Measurements from ENCODE around the gene NGRN. TPM values are rescaled to one million over a fixed set of nuclear protein-coding genes. Genes with fewer than 3 reads are reported as not detected.
A peak's percentile ranks its signal among the peaks of the same experiment; 100 is the strongest.
"Not testable (repeated sequence)": the region's sequence is repeated elsewhere in the genome, so short reads cannot be mapped to it uniquely, and the experiment has no call there.

The NGRN gene
- total and polyA plus RNA-seq, 7 experiments from 2014 or later: 29.7 to 51.5 (median 48.4) TPM

GRCh38 chr15:90281637-90282036 lies 16.2 kb downstream of the NGRN start:
- POLR2A ChIA-PET: interaction anchor here (0.7 kb wide), 1 partner anchor 149 kb away, joined by 7 read pairs; no protein-coding TSS in a partner anchor
- intact Hi-C loops (cut with micrococcal nuclease); H3K4me3 Mint-ChIP-seq: not testable (repeated sequence)

DNA sequence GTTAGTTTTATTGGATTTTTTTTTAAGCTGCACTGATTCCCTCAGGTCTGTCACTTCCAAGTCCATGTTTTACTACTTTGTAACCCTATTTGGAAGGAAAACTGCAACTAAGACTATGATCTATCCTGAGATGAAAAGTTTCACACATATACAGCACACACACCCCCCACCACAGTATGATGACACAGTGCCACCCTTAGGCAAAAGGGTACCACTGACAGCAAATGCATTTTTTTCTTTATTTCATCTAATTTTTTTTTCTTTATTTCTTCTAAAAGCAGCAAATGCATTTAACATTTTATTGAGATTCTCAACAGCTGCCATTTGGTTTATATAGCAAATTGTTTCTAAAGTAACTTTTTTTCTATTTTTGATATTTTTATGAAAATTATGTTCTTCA lies 21.2 kb downstream of the NGRN start:
- no peak overlapping the region for H3K27ac Mint-ChIP-seq
- CTCF ChIA-PET: interaction anchor here (0.7 to 1.0 kb wide), 4 partner anchors 10 to 287 kb away, joined by 3 read pairs; no protein-coding TSS in a partner anchor
- ATAC-seq: peak; percentile 88
- peak in 7 of 9 donors; percentile 39 to 68 (median 61) for DNase-seq
- H3K9me3 Mint-ChIP-seq: no peaks in the 10 kb centered on the region
- POLR2A ChIA-PET: interaction anchor here (1.0 kb wide), 1 partner anchor 9 kb away, joined by 3 read pairs; no protein-coding TSS in a partner anchor
- H3K4me1 Mint-ChIP-seq: peaks cover 0 to 5% (median 0%) of the 10 kb centered on the region in 7 donors
- no peak overlapping the region for H3K27ac ChIP-seq (ENCODE audit: low read depth, low read length)
- H3K27me3 ChIP-seq (ENCODE audit: control insufficient read depth in 2 of 2, insufficient read depth in 2 of 2, low read length in 2 of 2): no peaks in the 10 kb centered on the region
- H3K4me3 ChIP-seq (ENCODE audit: low read length): no peak overlapping the region
- no peaks in the 10 kb centered on the region for H3K9me3 ChIP-seq (ENCODE audit: control insufficient read depth in 2 of 3, low read length in 3 of 3)
- H3K4me3 Mint-ChIP-seq: no peak overlapping the region
- no peaks in the 10 kb centered on the region for H3K36me3 ChIP-seq (ENCODE audit: control insufficient read depth in 2 of 3, insufficient read depth in 3 of 3, low read length in 3 of 3)
- H3K27me3 Mint-ChIP-seq: peaks cover 0 to 10% (median 0%) of the 10 kb centered on the region in 5 donors
- H3K36me3 Mint-ChIP-seq: no peaks in the 10 kb centered on the region
- no peaks in the 10 kb centered on the region for H3K4me1 ChIP-seq (ENCODE audit: control insufficient read depth in 2 of 2, insufficient read depth in 2 of 2, low read length in 2 of 2)
- intact Hi-C loops (cut with micrococcal nuclease): loop anchor here (1.0 kb wide), 3 partner anchors 67 to 546 kb away; no protein-coding TSS in a partner anchor

More at GRCh38 chr15:90281637-90282036, 16.2 kb downstream of the NGRN start:
- not testable (repeated sequence) for H3K27ac ChIP-seq (ENCODE audit: low read depth, low read length); DNase-seq; H3K27ac Mint-ChIP-seq; H3K4me3 ChIP-seq (ENCODE audit: low read length); H3K27me3 ChIP-seq (ENCODE audit: control insufficient read depth in 2 of 2, insufficient read depth in 2 of 2, low read length in 2 of 2); H3K36me3 ChIP-seq (ENCODE audit: control insufficient read depth in 2 of 3, insufficient read depth in 3 of 3, low read length in 3 of 3); H3K4me1 ChIP-seq (ENCODE audit: control insufficient read depth in 2 of 2, insufficient read depth in 2 of 2, low read length in 2 of 2); H3K27me3 Mint-ChIP-seq; H3K4me1 Mint-ChIP-seq; H3K9me3 ChIP-seq (ENCODE audit: control insufficient read depth in 2 of 3, low read length in 3 of 3); H3K36me3 Mint-ChIP-seq; H3K9me3 Mint-ChIP-seq; ATAC-seq
- CTCF ChIA-PET: interaction anchor here (0.6 kb wide), 2 partner anchors 541 to 706 kb away, joined by 3 to 7 read pairs; no protein-coding TSS in a partner anchor

DNA sequence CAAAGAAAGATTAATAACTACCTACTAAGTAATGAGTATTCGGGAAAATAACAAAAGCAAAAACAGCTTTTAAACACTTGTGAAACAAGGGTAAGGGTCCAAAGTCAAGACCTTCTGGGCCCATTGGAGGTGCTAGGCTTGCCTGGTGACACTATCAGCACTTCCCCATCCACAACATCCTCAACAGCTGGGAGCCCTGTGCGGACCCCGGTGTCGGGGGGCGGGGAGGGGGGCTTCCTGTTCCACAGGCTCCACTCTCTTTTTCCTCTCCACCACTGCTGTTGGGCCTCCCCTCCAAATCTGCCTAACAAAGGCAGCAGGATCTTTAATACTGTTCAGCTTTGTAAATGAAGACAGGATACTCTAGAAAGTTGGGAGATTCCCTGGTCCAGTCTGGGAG lies 21.6 kb downstream of the NGRN start:
- H3K4me1 Mint-ChIP-seq: peaks cover 0 to 5% (median 0%) of the 10 kb centered on the region in 7 donors
- DNase-seq: no peak

DNA sequence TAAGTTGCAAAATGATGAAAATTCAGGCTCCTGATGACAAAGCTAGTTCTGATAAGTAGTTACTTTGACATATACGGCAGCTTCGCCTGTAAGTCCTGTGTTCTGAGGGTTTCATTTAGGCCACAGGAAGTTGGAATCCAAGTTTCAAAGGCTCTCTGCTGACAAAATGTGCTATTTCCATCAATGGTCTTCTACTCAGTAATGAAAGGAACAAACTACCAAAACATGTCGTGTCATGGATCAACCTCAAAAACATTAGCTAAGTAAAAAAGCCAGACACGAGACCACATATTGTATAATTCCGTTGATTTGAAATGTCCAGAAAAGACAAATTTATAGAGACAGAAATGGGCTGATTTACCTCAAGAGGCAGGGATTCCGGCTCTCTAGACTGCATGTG lies 22.5 kb downstream of the NGRN start:
- H3K9me3 ChIP-seq (ENCODE audit: control insufficient read depth in 2 of 3, low read length in 3 of 3): no peaks in the 10 kb centered on the region
- H3K27me3 ChIP-seq (ENCODE audit: control insufficient read depth in 2 of 2, insufficient read depth in 2 of 2, low read length in 2 of 2): no peaks in the 10 kb centered on the region
- no peaks in the 10 kb centered on the region for H3K9me3 Mint-ChIP-seq
- H3K27ac ChIP-seq (ENCODE audit: low read depth, low read length): no peak overlapping the region
- H3K4me3 Mint-ChIP-seq: no peak overlapping the region
- ATAC-seq (no peak), DNase-seq (no peak)
- H3K36me3 Mint-ChIP-seq: no peaks in the 10 kb centered on the region
- ChIA-PET CTCF (interaction anchor here (0.7 kb wide), 2 partner anchors 32 to 74 kb away, joined by 3 to 4 read pairs; no protein-coding TSS in a partner anchor), POLR2A (no interaction called here)
- intact Hi-C loops (cut with micrococcal nuclease): no loop called here
- H3K4me1 Mint-ChIP-seq: peaks cover 0 to 5% (median 0%) of the 10 kb centered on the region in 7 donors
- H3K27me3 Mint-ChIP-seq: peaks cover 0 to 10% (median 0%) of the 10 kb centered on the region in 5 donors
- no peaks in the 10 kb centered on the region for H3K4me1 ChIP-seq (ENCODE audit: control insufficient read depth in 2 of 2, insufficient read depth in 2 of 2, low read length in 2 of 2)
- H3K27ac Mint-ChIP-seq: no peak overlapping the region
- no peak overlapping the region for H3K4me3 ChIP-seq (ENCODE audit: low read length)
- H3K36me3 ChIP-seq (ENCODE audit: control insufficient read depth in 2 of 3, insufficient read depth in 3 of 3, low read length in 3 of 3): no peaks in the 10 kb centered on the region

More for the DNA sequence above, 21.6 kb downstream of the NGRN start:
- no peak overlapping the region for H3K4me3 Mint-ChIP-seq
- no peaks in the 10 kb centered on the region for H3K27me3 ChIP-seq (ENCODE audit: control insufficient read depth in 2 of 2, insufficient read depth in 2 of 2, low read length in 2 of 2)
- CTCF ChIA-PET: interaction anchor here (0.7 to 1.0 kb wide), 3 partner anchors 9 to 288 kb away, joined by 3 read pairs; no protein-coding TSS in a partner anchor
- no peaks in the 10 kb centered on the region for H3K36me3 ChIP-seq (ENCODE audit: control insufficient read depth in 2 of 3, insufficient read depth in 3 of 3, low read length in 3 of 3)
- POLR2A ChIA-PET: interaction anchor here (1.0 kb wide), 1 partner anchor 9 kb away, joined by 3 read pairs; no protein-coding TSS in a partner anchor
- H3K27ac ChIP-seq (ENCODE audit: low read depth, low read length): no peak overlapping the region
- H3K36me3 Mint-ChIP-seq: no peaks in the 10 kb centered on the region
- H3K9me3 ChIP-seq (ENCODE audit: control insufficient read depth in 2 of 3, low read length in 3 of 3): no peaks in the 10 kb centered on the region
- intact Hi-C loops (cut with micrococcal nuclease): no loop called here
- ATAC-seq: no peak
- H3K9me3 Mint-ChIP-seq: no peaks in the 10 kb centered on the region
- H3K4me1 ChIP-seq (ENCODE audit: control insufficient read depth in 2 of 2, insufficient read depth in 2 of 2, low read length in 2 of 2): no peaks in the 10 kb centered on the region
- H3K4me3 ChIP-seq (ENCODE audit: low read length): no peak overlapping the region
- peaks cover 0 to 10% (median 0%) of the 10 kb centered on the region in 5 donors for H3K27me3 Mint-ChIP-seq
- H3K27ac Mint-ChIP-seq: no peak overlapping the region

- DNase-seq (no peak), ATAC-seq (no peak)
- peaks cover 0 to 18% (median 4%) of the 10 kb centered on the region in 5 donors for H3K27me3 Mint-ChIP-seq
- H3K4me1 Mint-ChIP-seq: peaks cover 0 to 19% (median under 1%) of the 10 kb centered on the region in 7 donors
- H3K4me3 Mint-ChIP-seq: no peak overlapping the region
- ChIA-PET CTCF (interaction anchor here (1.2 to 2.0 kb wide), 4 partner anchors 9 to 191 kb away, joined by 3 to 15 read pairs (median 8); no protein-coding TSS in a partner anchor), POLR2A (interaction anchor here (0.6 kb wide), 1 partner anchor 91 kb away, joined by 3 read pairs; the partner anchor contains the start of gene SEMA4B)
- H3K9me3 Mint-ChIP-seq: no peaks in the 10 kb centered on the region
- Histone ChIP-seq H3K27ac (ENCODE audit: low read depth, low read length) (no peak overlapping the region), H3K4me3 (ENCODE audit: low read length) (no peak overlapping the region), H3K27me3 (ENCODE audit: control insufficient read depth in 2 of 2, insufficient read depth in 2 of 2, low read length in 2 of 2) (no peaks in the 10 kb centered on the region), H3K9me3 (ENCODE audit: control insufficient read depth in 2 of 3, low read length in 3 of 3) (no peaks in the 10 kb centered on the region), H3K36me3 (ENCODE audit: control insufficient read depth in 2 of 3, insufficient read depth in 3 of 3, low read length in 3 of 3) (no peaks in the 10 kb centered on the region), H3K4me1 (ENCODE audit: control insufficient read depth in 2 of 2, insufficient read depth in 2 of 2, low read length in 2 of 2) (no peaks in the 10 kb centered on the region)
- intact Hi-C loops (cut with micrococcal nuclease): loop anchor here in 1 of 2 donors (2.0 kb wide), 1 partner anchor 595 kb away; no protein-coding TSS in a partner anchor
- no peak overlapping the region for H3K27ac Mint-ChIP-seq
- H3K36me3 Mint-ChIP-seq: no peaks in the 10 kb centered on the region
Observed at GRCh38 chr15:90291679-90292356, 26.3 kb downstream of the NGRN start.

- H3K36me3 Mint-ChIP-seq; H3K4me3 ChIP-seq (ENCODE audit: low read length); H3K27me3 ChIP-seq (ENCODE audit: control insufficient read depth in 2 of 2, insufficient read depth in 2 of 2, low read length in 2 of 2); POLR2A ChIA-PET; H3K9me3 Mint-ChIP-seq; H3K27ac ChIP-seq (ENCODE audit: low read depth, low read length); H3K9me3 ChIP-seq (ENCODE audit: control insufficient read depth in 2 of 3, low read length in 3 of 3); H3K4me1 ChIP-seq (ENCODE audit: control insufficient read depth in 2 of 2, insufficient read depth in 2 of 2, low read length in 2 of 2); H3K36me3 ChIP-seq (ENCODE audit: control insufficient read depth in 2 of 3, insufficient read depth in 3 of 3, low read length in 3 of 3): not testable (repeated sequence)
- intact Hi-C loops (cut with micrococcal nuclease): loop anchor here in 1 of 2 donors (1.0 to 2.0 kb wide), 2 partner anchors 189 to 594 kb away; no protein-coding TSS in a partner anchor
- peaks cover 0 to 19% (median 0%) of the 10 kb centered on the region in 7 donors for H3K4me1 Mint-ChIP-seq
- CTCF ChIA-PET: interaction anchor here (0.6 to 2.0 kb wide), 8 partner anchors 8 to 189 kb away, joined by 3 to 15 read pairs (median 3); no protein-coding TSS in a partner anchor
- peak overlapping the region in 1 of 9 donors; percentile 18 for H3K27ac Mint-ChIP-seq
- peak overlapping the region in 4 of 10 donors; percentile 23 to 37 (median 27) for H3K4me3 Mint-ChIP-seq
- peaks cover 0 to 28% (median 4%) of the 10 kb centered on the region in 5 donors for H3K27me3 Mint-ChIP-seq
- ATAC-seq: peak; percentile 34
- peak; percentile 41 to 73 (median 60) for DNase-seq
Observed at GRCh38 chr15:90293040-90293810, 27.8 kb downstream of the NGRN start.

Measured in naive thymus-derived CD4-positive, alpha-beta T cell (primary cell).